Endothelial cell of umbilical vein (primary cell): ENCODE measurements around the gene PIGH. TPM values are rescaled to one million over a fixed set of nuclear protein-coding genes. Genes with fewer than 3 reads are reported as not detected.

Source experiments
- BruUV-seq: library from RNA; stranded (reverse); fragments of 400-500 nt; replicated peaks from 2 replicates; lab custom pipeline; 2021; lab: Mats Ljungman, UMichigan
- CTCF ChIA-PET: fragments of 300-600, 350-600 bp; sonication (Branson Sonifier 250); formaldehyde crosslinking; loops from one replicate; lab custom pipeline; 2021; ENCODE audit warnings: antibody characterized with exemption, inconsistent platforms; lab: Charles Lee
- POLR2A ChIA-PET: fragments of 300-600, 350-600 bp; sonication (Branson Sonifier 250); formaldehyde crosslinking; loops from one replicate; lab custom pipeline; 2021; ENCODE audit warnings: antibody characterized with exemption, inconsistent platforms; lab: Charles Lee
- DNase-seq: peaks from one replicate; pipeline ENCODE4 v3.0.0-alpha.2; 2011; ENCODE audit warnings: low read depth, low spot score
- FAIRE-seq: peaks from 2 replicates; lab custom pipeline; 2011; peaks lifted over from hg19 to GRCh38; lab: Jason Lieb, UNC
- H2AFZ ChIP-seq: 2 replicates; pipeline ENCODE4 v1.6.0; 2012; ENCODE audit warnings: low read depth, low read length, control low read depth, inconsistent platforms
- H3K27ac ChIP-seq: 2 replicates; pipeline ENCODE4 v1.5.1; 2011; ENCODE audit warnings: low read depth, mild to moderate bottlenecking, control low read depth, low read length, moderate library complexity; ENCODE audit not compliant: insufficient read depth
- H3K27me3 ChIP-seq, 2 experiments: 2 replicates each; pipeline versions ENCODE4 v1.6.0 to v1.6.1; 2011; ENCODE audit warnings: low read length in 2 of 2, mixed read lengths in 1 of 2; ENCODE audit not compliant: control insufficient read depth in 2 of 2, insufficient read depth in 2 of 2
- H3K36me3 ChIP-seq, 2 experiments: 2 replicates in 1 of 2; 3 replicates in 1 of 2; pipeline ENCODE4 v1.5.1; 2011; ENCODE audit warnings: low read length in 2 of 2, mild to moderate bottlenecking in 1 of 2, moderate library complexity in 1 of 2; ENCODE audit not compliant: control insufficient read depth in 2 of 2, insufficient read depth in 2 of 2; ENCODE audit errors: extremely low read depth in 1 of 2
- H3K4me1 ChIP-seq: 3 replicates; pipeline ENCODE4 v1.5.1; 2011; ENCODE audit warnings: mild to moderate bottlenecking, low read length; ENCODE audit not compliant: control insufficient read depth, insufficient read depth; ENCODE audit errors: extremely low read depth
- H3K4me2 ChIP-seq: 2 replicates; pipeline ENCODE4 v1.6.1; 2011; ENCODE audit warnings: low read length, control low read depth, mixed read lengths; ENCODE audit not compliant: insufficient read depth
- H3K4me3 ChIP-seq, 3 experiments: fragments of 200-600 bp in 1 of 3; sonication (generic), shearing (Covaris generic) in 1 of 3; replicated peaks in 1 of 3; 2 replicates each; pipeline ENCODE4 v1.5.1; 2011 to 2016; ENCODE audit warnings: control low read depth in 3 of 3, low read length in 3 of 3, mild to moderate bottlenecking in 2 of 3, inconsistent platforms in 1 of 3, low read depth in 1 of 3, moderate library complexity in 1 of 3; ENCODE audit not compliant: insufficient read depth in 1 of 3
- H3K79me2 ChIP-seq: 2 replicates; pipeline ENCODE4 v1.6.0; 2012; ENCODE audit warnings: low read length, inconsistent platforms; ENCODE audit not compliant: control insufficient read depth, insufficient read depth
- H3K9ac ChIP-seq: replicated peaks from 2 replicates; pipeline ENCODE3; 2011; ENCODE audit warnings: low read length, control low read depth; ENCODE audit not compliant: insufficient read depth; ENCODE audit errors: extremely low read depth
- H3K9me1 ChIP-seq: replicated peaks from 3 replicates; pipeline ENCODE4 v1.6.0; 2011; ENCODE audit warnings: mild to moderate bottlenecking, low read length; ENCODE audit not compliant: control insufficient read depth, insufficient read depth; ENCODE audit errors: extremely low read depth
- H3K9me3 ChIP-seq: replicated peaks from 2 replicates; pipeline ENCODE4 v1.5.1; 2012; ENCODE audit warnings: low read length, inconsistent platforms; ENCODE audit not compliant: control insufficient read depth, insufficient read depth
- H4K20me1 ChIP-seq: replicated peaks from 2 replicates; pipeline ENCODE3; 2011; ENCODE audit warnings: mild to moderate bottlenecking, low read length; ENCODE audit not compliant: control insufficient read depth, insufficient read depth; ENCODE audit errors: extremely low read depth
- CTCF ChIP-seq, 2 donors: IDR thresholded peaks; 1 replicate in 1 of 2; 2 replicates in 1 of 2; pipeline ENCODE4 v1.5.1; 2011; ENCODE audit warnings: low read length in 2 of 2, mild to moderate bottlenecking in 2 of 2, moderate library complexity in 2 of 2, control low read depth in 1 of 2, inconsistent platforms in 1 of 2, low read depth in 1 of 2; ENCODE audit not compliant: insufficient read depth in 1 of 2; ENCODE audit errors: extremely low read depth in 1 of 2
- EZH2 ChIP-seq: IDR thresholded peaks from 2 replicates; pipeline ENCODE4 v1.6.1; 2012; ENCODE audit warnings: borderline replicate concordance, low read depth, mild to moderate bottlenecking, moderate library complexity, low read length, inconsistent platforms; ENCODE audit not compliant: severe bottlenecking
- FOS ChIP-seq: IDR thresholded peaks from 2 replicates; pipeline ENCODE4 v1.6.1; 2011; ENCODE audit warnings: mild to moderate bottlenecking, low read length, moderate library complexity, borderline replicate concordance; ENCODE audit not compliant: insufficient read depth
- GATA2 ChIP-seq: IDR thresholded peaks from 2 replicates; pipeline ENCODE4 v1.7.0; 2011; ENCODE audit warnings: low read depth, mild to moderate bottlenecking, moderate library complexity, mixed read lengths, low read length; ENCODE audit not compliant: insufficient read length, insufficient read depth
- JUN ChIP-seq: IDR thresholded peaks from 2 replicates; pipeline ENCODE4 v1.6.1; 2011; ENCODE audit warnings: borderline replicate concordance, low read depth; ENCODE audit not compliant: insufficient read length, insufficient read depth
- MAX ChIP-seq: IDR thresholded peaks from 2 replicates; pipeline ENCODE4 v1.6.1; 2011; ENCODE audit not compliant: insufficient read depth, insufficient read length
- MYC ChIP-seq: IDR thresholded peaks from one replicate; pipeline ENCODE4 v1.6.1; 2011; ENCODE audit warnings: mild to moderate bottlenecking, low read depth, low read length
- POLR2A ChIP-seq: IDR thresholded peaks from 2 replicates; pipeline ENCODE4 v1.6.1; 2012; ENCODE audit warnings: low read depth, mild to moderate bottlenecking, control low read depth, low read length
- POLR2AphosphoS5 ChIP-seq: IDR thresholded peaks from 2 replicates; pipeline ENCODE4 v1.6.1; 2012; ENCODE audit warnings: low read depth, mild to moderate bottlenecking, control low read depth, low read length, moderate library complexity; ENCODE audit not compliant: insufficient read depth
- dilution Hi-C: fragments of 300-500 bp; cut with MboI; formaldehyde crosslinking; loops from one replicate; pipeline ENCODE4 v1.15.0; 2019; ENCODE audit warnings: low sequenced_read_pairs; ENCODE audit not compliant: extremely low pct_ligation_motif_present
- intact Hi-C: fragments of 100-400 bp; cut with micrococcal nuclease; formaldehyde crosslinking; loops from one replicate; pipeline ENCODE4 v1.10.0; 2022
- polyA plus RNA-seq, 4 experiments: library from polyadenylated mRNA; depleted of rRNA in 3 of 4; stranded (reverse) in 3 of 4; unstranded in 1 of 4; fragments of >200 nt; gene quantifications; 2 replicates each; pipeline versions ENCODE4 v1.2.1 to v1.2.3, GENCODE V29; 2011 to 2012; ENCODE audit warnings: missing spikeins in 1 of 4
- total RNA-seq: library from RNA; stranded (reverse); gene quantifications from 2 replicates; pipeline ENCODE4 v1.2.3, GENCODE V29; 2021

Gene PIGH
- total and polyA plus RNA-seq, 2 donors (not counting 3 experiments of a cell fraction or from before 2014, with no cell fraction given) = 12.3 to 18.0 TPM

- intact Hi-C loops = no loop called here
- BruUV-seq = no TSS peak
- H3K27ac ChIP-seq = no peak overlapping the region
- no peak overlapping the region for H2AFZ ChIP-seq
- H3K4me1 ChIP-seq = no peaks in the 10 kb centered on the region
- no peak for TF ChIP-seq FOS
- TF ChIP-seq EZH2 = no peak
- TF ChIP-seq POLR2AphosphoS5 = no peak
- TF ChIP-seq CTCF (IDR thresholded peaks at IDR 0.05; ENCODE audit: extremely low read depth in 1 of 2, insufficient read depth in 1 of 2, low read depth in 1 of 2, low read length in 2 of 2) = no peak
- TF ChIP-seq POLR2A = no peak
- no peak for TF ChIP-seq JUN
- no peak for TF ChIP-seq MYC
- no peak for TF ChIP-seq MAX
- TF ChIP-seq GATA2 = no peak
- ChIA-PET CTCF (interaction anchor here (1.7 to 8.6 kb wide), 5 partner anchors 9 to 129 kb away, joined by 5 to 85 read pairs (median 10); no protein-coding TSS in a partner anchor), POLR2A (no interaction called here)
- no peak overlapping the region for H3K4me2 ChIP-seq
- H3K27me3 ChIP-seq = peaks cover 0 to 2% of the 10 kb centered on the region in 2 experiments
- H3K9me3 ChIP-seq = no peaks in the 10 kb centered on the region
- H3K79me2 ChIP-seq = no peaks in the 10 kb centered on the region
- no peak overlapping the region for H3K9ac ChIP-seq
- H3K36me3 ChIP-seq = no peaks in the 10 kb centered on the region
- H3K4me3 ChIP-seq = no peak overlapping the region
- H3K9me1 ChIP-seq = no peaks in the 10 kb centered on the region
- FAIRE-seq (no peak), DNase-seq (no peak)
- no peaks in the 10 kb centered on the region for H4K20me1 ChIP-seq
- dilution Hi-C loops = no loop called here
These were observed 43.4 kb downstream of the PIGH start for GRCh38 chr14:67556671-67557070.
